ENCODE measurements around the gene ZNF418.

The ZNF418 gene

GRCh38 chr19:57974434-57974833, 39.2 kb upstream of the ZNF418 start, which contains the start of gene C19orf18:
Gene C19orf18, minus strand, starts transcription at chr19:57974534. Its CDS starts 102 bp downstream, at chr19:57974432.
- peaks cover 11% of the 10 kb centered on the region for H3K9me3 ChIP-seq (ENCODE audit: control insufficient read depth, insufficient read depth, low read depth, low read length)
- no peak for TF ChIP-seq KLF7 (tag by site-specific recombination; IDR thresholded peaks at IDR 0.05; ENCODE audit: borderline replicate concordance)
- no peak for TF ChIP-seq ZNF501 (tag by site-specific recombination; IDR thresholded peaks at IDR 0.05)
- TF ChIP-seq ZNF707 (tag by site-specific recombination; IDR thresholded peaks at IDR 0.05) = no peak
- TF ChIP-seq ZNF202 (tag by site-specific recombination; IDR thresholded peaks at IDR 0.05; ENCODE audit: borderline replicate concordance) = no peak
- no peak for TF ChIP-seq ZNF585B (tag by site-specific recombination; IDR thresholded peaks at IDR 0.05)
- no peak for TF ChIP-seq ZNF24 (tag by site-specific recombination; IDR thresholded peaks at IDR 0.05)
- TF ChIP-seq ZNF548 (tag by site-specific recombination; IDR thresholded peaks at IDR 0.05) = no peak
- TF ChIP-seq ZNF214 (tag by site-specific recombination; IDR thresholded peaks at IDR 0.05; ENCODE audit: borderline replicate concordance) = no peak
- TF ChIP-seq ZNF776 (tag by site-specific recombination; IDR thresholded peaks at IDR 0.05; ENCODE audit: borderline replicate concordance) = no peak
- TF ChIP-seq PRDM2 (tag by site-specific recombination; IDR thresholded peaks at IDR 0.05; ENCODE audit: borderline replicate concordance) = no peak
- H3K4me1 ChIP-seq (ENCODE audit: control insufficient read depth, insufficient read depth, low read length) = no peaks in the 10 kb centered on the region

GRCh38 chr19:57964761-57965160, 29.6 kb upstream of the ZNF418 start:
- Histone ChIP-seq H3K27ac (ENCODE audit: extremely low read depth, low read depth, low read length) (no peak overlapping the region), H3K9me3 (ENCODE audit: control insufficient read depth, insufficient read depth, low read depth, low read length) (no peaks in the 10 kb centered on the region; the same call in none of the 2 replicates), H3K4me1 (ENCODE audit: control insufficient read depth, insufficient read depth, low read length) (no peaks in the 10 kb centered on the region), H3K4me3 (ENCODE audit: low read depth, low read length) (no peak overlapping the region), H3K36me3 (ENCODE audit: control insufficient read depth in 2 of 2, insufficient read depth in 1 of 2, low read length in 2 of 2) (no peaks in the 10 kb centered on the region)
- TF ChIP-seq ZNF426 (tag by site-specific recombination; IDR thresholded peaks at IDR 0.05) (peak; percentile 9; the same call in 1 of the 2 replicates), HOXD13 (CRISPR knock-in tag; IDR thresholded peaks at IDR 0.05; ENCODE audit: borderline replicate concordance) (no peak), ZNF596 (tag by site-specific recombination; IDR thresholded peaks at IDR 0.05) (no peak), ZFHX2 (tag by site-specific recombination; conservative IDR thresholded peaks at IDR 0.05) (no peak)
- TF ChIP-seq, protein P1, sequence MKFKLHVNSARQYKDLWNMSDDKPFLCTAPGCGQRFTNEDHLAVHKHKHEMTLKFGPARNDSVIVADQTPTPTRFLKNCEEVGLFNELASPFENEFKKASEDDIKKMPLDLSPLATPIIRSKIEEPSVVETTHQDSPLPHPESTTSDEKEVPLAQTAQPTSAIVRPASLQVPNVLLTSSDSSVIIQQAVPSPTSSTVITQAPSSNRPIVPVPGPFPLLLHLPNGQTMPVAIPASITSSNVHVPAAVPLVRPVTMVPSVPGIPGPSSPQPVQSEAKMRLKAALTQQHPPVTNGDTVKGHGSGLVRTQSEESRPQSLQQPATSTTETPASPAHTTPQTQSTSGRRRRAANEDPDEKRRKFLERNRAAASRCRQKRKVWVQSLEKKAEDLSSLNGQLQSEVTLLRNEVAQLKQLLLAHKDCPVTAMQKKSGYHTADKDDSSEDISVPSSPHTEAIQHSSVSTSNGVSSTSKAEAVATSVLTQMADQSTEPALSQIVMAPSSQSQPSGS (tag by site-specific recombination; IDR thresholded peaks at IDR 0.05; ENCODE audit: low read depth) = 0 out of 2 replicates have a peak, but pooled peaks have one; percentile 4
- TF ChIP-seq, protein P2, sequence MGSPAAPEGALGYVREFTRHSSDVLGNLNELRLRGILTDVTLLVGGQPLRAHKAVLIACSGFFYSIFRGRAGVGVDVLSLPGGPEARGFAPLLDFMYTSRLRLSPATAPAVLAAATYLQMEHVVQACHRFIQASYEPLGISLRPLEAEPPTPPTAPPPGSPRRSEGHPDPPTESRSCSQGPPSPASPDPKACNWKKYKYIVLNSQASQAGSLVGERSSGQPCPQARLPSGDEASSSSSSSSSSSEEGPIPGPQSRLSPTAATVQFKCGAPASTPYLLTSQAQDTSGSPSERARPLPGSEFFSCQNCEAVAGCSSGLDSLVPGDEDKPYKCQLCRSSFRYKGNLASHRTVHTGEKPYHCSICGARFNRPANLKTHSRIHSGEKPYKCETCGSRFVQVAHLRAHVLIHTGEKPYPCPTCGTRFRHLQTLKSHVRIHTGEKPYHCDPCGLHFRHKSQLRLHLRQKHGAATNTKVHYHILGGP (tag by site-specific recombination; IDR thresholded peaks at IDR 0.05) = no peak
- ChIA-PET CTCF (no interaction called here), POLR2A (no interaction called here)

More at GRCh38 chr19:57974434-57974833, 39.2 kb upstream of the ZNF418 start, which contains the start of gene C19orf18:
- POLR2A ChIA-PET = interaction anchor here (0.6 kb wide), 1 partner anchor 258 kb away, joined by 5 read pairs; no protein-coding TSS in a partner anchor
- Histone ChIP-seq H3K4me3 (ENCODE audit: low read depth, low read length) (no peak within 1 kb of the TSS), H3K36me3 (ENCODE audit: control insufficient read depth in 2 of 2, insufficient read depth in 1 of 2, low read length in 2 of 2) (peaks cover 2 to 6% of the 10 kb centered on the region in 2 experiments; a peak in 2 of 3 replicates), H3K27ac (ENCODE audit: extremely low read depth, low read depth, low read length) (no peak within 1 kb of the TSS)
- CTCF ChIA-PET = no interaction called here
